Natural killer cell treated with Interleukin-12 subunit alpha and Interleukin-12 subunit beta and Interleukin-15 and Interleukin-18, amount 100 ng/mL, for 72 hours (primary cell): ENCODE data around the gene PIGR. TPM values are rescaled to one million over a fixed set of nuclear protein-coding genes. Genes with fewer than 3 reads are reported as not detected.

Experiments
- ATAC-seq, 2 donors: fragments of 150-1000 bp; cut with Tn5 transposase in 1 of 2; sonication (Bioruptor Pico), chemical (Tn5 transposase) in 1 of 2; 2 replicates each; pipeline ENCODE4 v1.10.0; 2021
- DNase-seq: peaks from one replicate; pipeline ENCODE4 v3.0.0; 2022; ENCODE audit warnings: low spot score
- H3K27ac Mint-ChIP-seq, 2 donors: 1 replicate in 1 of 2; 2 replicates in 1 of 2; pipeline ENCODE4 v1.8.0; 2022; ENCODE audit warnings: mixed read lengths in 2 of 2, mild to moderate bottlenecking in 1 of 2, moderate library complexity in 1 of 2
- H3K27me3 Mint-ChIP-seq, 2 donors: 1 replicate in 1 of 2; 2 replicates in 1 of 2; pipeline ENCODE4 v1.8.0; 2022; ENCODE audit warnings: mixed read lengths in 2 of 2
- H3K36me3 Mint-ChIP-seq: one replicate; pipeline ENCODE4 v1.8.0; 2022; ENCODE audit warnings: mixed read lengths
- H3K4me1 Mint-ChIP-seq, 2 donors: 1 replicate in 1 of 2; 2 replicates in 1 of 2; pipeline ENCODE4 v1.8.0; 2022; ENCODE audit warnings: low read depth in 2 of 2, mixed read lengths in 2 of 2, mild to moderate bottlenecking in 1 of 2
- H3K4me3 Mint-ChIP-seq: one replicate; pipeline ENCODE4 v1.8.0; 2022; ENCODE audit warnings: mixed read lengths
- H3K9me3 Mint-ChIP-seq: 2 replicates; pipeline ENCODE4 v1.8.0; 2022; ENCODE audit warnings: mixed read lengths
- total RNA-seq, 2 donors: library from RNA; stranded (reverse); gene quantifications; one replicate each; pipeline ENCODE4 v1.2.3, GENCODE V29; 2022

Gene PIGR
- total RNA-seq, 2 donors from 2014 or later, result 0.08 TPM; not detected in 1

DNA sequence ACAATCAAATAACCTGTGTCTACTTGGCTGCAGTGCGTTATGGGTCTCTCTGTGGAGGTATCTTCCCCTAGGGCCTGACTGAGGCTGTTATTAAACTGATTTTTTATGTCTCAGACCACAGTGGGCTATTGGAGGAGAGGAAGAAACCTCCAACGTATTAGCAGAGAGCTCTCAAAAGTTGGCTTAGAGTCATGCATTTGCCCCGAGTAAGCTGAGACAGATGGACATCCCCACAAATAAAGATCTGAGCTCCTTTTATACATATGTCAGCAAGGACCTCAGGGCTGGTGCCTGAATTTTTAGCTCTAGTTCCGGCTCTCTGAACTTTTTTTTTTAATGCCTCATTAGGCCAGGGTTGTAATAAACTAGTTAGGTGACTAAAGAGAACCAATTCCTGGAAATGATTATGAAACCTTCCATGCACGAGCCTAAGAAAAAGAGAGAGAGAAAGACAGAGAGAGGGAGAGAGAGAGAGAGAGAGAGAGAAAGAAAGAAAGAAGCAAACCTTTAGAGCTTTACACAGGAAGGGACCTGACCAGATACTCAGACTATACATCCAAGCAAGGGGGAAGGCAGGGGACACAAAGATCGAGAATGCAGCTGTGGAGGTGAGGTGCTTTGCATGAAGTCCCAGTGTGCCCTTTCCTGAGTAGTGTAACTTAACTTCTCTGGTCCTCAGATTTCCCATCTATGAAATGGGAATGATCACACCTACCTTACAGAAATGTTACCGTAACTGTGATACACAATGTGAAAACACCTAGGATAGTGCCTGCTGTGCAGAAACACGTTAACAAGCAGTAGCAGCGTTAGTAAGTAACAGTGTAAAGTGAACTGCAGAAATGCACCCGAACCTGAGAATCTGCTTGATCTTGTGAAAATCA, 8.4 kb upstream of the PIGR start:
- ATAC-seq, result no peak
- Mint-ChIP-seq H3K27ac (peak overlapping the region in 1 of 2 donors; percentile 42), H3K4me1 (peaks cover 7 to 17% of the 10 kb centered on the region in 2 donors), H3K27me3 (peaks cover 0 to 5% of the 10 kb centered on the region in 2 donors), H3K36me3 (no peaks in the 10 kb centered on the region), H3K9me3 (no peaks in the 10 kb centered on the region), H3K4me3 (peak overlapping the region; percentile 66)
- DNase-seq, result no peak

DNA sequence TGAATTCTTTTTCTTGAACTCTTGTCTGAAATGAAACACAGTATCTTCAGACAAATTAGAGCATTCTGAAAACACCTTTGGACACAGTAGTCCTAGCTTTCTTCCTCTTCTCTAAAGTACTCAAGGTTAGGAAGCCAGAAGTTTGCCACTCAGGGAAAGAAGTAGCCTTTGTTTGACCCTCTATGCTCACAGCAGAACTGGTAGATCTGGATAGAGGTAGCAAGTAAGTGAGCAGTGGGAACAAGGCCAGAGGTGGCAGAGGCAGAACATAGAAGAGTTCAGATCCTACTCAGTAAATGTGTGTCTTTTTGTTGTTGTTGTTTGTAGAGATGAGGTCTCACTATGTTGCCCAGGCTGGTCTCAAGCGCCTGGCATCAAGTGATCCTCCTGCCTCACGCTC, 7.4 kb upstream of the PIGR start:
- Mint-ChIP-seq H3K27me3 (peaks cover 0 to 7% of the 10 kb centered on the region in 2 donors), H3K27ac (no peak overlapping the region), H3K4me3 (no peak overlapping the region), H3K36me3 (no peaks in the 10 kb centered on the region), H3K9me3 (no peaks in the 10 kb centered on the region), H3K4me1 (peaks cover 7 to 17% of the 10 kb centered on the region in 2 donors)
- DNase-seq (no peak), ATAC-seq (no peak)

DNA sequence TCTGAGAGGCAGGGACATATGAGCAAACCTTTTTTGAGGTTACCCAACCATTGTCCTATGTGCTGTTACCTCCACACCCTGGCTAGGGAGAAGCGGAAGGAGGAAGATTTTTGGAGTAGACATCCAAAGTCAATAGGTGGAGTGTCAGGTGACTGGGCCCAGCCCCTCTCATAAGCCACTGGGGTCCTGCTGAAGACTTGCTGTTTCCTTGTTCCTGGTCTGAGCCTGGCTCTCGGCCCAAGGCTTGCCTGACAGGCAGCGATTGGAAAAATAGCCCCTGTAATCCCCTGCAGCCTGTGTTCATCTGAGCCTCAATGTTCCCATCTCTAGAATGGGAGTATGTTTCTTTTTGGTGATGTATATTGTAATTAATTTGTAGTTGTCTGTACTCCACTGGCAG, 6.9 kb upstream of the PIGR start:
- ATAC-seq (no peak), DNase-seq (no peak)
- Mint-ChIP-seq H3K27ac (no peak overlapping the region), H3K4me3 (no peak overlapping the region), H3K27me3 (peaks cover 0 to 7% of the 10 kb centered on the region in 2 donors), H3K4me1 (peaks cover 7 to 17% of the 10 kb centered on the region in 2 donors), H3K9me3 (no peaks in the 10 kb centered on the region), H3K36me3 (no peaks in the 10 kb centered on the region)

DNA sequence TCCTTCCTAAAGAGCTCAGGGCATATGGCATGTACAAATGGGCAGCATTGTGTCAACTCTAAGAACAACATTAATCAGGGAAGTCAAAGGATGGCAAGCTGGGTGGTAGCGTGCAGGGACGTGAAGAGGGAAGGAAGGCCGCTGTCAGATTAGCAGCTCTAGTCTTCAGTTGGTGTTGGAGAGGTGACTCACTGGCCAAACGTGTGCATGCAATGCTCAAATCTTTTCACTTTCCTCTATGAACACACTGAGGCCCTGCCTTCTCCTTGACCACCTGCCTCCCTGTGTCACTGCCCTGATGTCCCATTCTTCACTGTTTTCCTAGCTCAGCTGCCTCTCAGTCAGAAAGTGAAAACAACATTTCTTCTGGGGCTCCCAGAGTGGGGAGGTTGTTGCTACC, 5.9 kb upstream of the PIGR start:
- no peaks in the 10 kb centered on the region for H3K36me3 Mint-ChIP-seq
- no peak for DNase-seq
- H3K27me3 Mint-ChIP-seq, result peaks cover 0 to 7% of the 10 kb centered on the region in 2 donors
- no peaks in the 10 kb centered on the region for H3K9me3 Mint-ChIP-seq
- H3K4me3 Mint-ChIP-seq, result no peak overlapping the region
- H3K27ac Mint-ChIP-seq, result no peak overlapping the region
- no peak for ATAC-seq
- peaks cover 11 to 27% of the 10 kb centered on the region in 2 donors for H3K4me1 Mint-ChIP-seq

- no peak for DNase-seq
- no peaks in the 10 kb centered on the region for H3K36me3 Mint-ChIP-seq
- H3K9me3 Mint-ChIP-seq, result no peaks in the 10 kb centered on the region
- peaks cover 17 to 33% of the 10 kb centered on the region in 2 donors for H3K4me1 Mint-ChIP-seq
- no peak for ATAC-seq
- H3K27ac Mint-ChIP-seq, result no peak overlapping the region
- peaks cover 0 to 9% of the 10 kb centered on the region in 2 donors for H3K27me3 Mint-ChIP-seq
- no peak overlapping the region for H3K4me3 Mint-ChIP-seq
Measured at GRCh38 chr1:206951318-206952100, 5.2 kb upstream of the PIGR start.

DNA sequence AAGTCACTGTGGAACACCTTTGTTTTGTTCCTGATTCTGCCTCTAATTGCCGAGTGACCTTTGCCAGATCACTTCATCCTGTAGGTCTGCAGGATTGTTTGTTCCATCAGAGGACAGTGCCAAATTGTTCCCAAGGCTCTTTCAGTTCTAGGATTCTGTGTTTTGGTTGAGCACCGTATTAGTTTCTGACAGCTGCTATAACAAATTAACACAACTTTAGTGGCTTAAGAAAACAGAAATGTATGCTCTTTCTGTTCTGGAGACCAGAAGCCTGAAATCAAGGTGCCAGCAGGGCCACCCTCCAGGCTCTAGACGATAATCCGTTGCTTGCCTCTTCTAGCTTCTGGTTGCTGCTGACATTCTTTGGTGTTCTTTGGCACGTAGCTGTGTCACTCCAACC, 3.4 kb upstream of the PIGR start:
- Mint-ChIP-seq H3K27ac (no peak overlapping the region), H3K4me1 (peaks cover 24 to 29% of the 10 kb centered on the region in 2 donors), H3K27me3 (peaks cover 0 to 9% of the 10 kb centered on the region in 2 donors), H3K9me3 (no peaks in the 10 kb centered on the region), H3K4me3 (no peak overlapping the region), H3K36me3 (no peaks in the 10 kb centered on the region)
- DNase-seq (no peak), ATAC-seq (no peak)

DNA sequence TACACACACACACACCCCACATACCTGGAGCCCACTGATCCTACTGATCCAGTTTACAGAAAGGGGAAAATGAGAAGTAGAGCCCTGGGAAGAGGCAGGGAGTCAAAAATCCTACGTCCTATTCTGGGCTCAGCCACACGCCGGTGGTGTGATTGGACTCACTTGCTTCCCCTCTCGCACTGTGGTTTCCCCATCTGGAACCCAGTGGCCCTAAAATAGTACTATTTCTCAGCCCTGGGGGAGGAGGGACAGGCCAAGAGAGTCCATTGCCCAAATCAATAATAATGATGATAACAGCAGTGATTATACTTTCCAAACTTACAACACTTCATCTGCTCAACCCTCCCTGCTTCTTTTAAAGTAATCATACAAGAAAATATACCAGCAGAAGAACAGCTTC, 2.9 kb upstream of the PIGR start:
- H3K4me1 Mint-ChIP-seq, result peaks cover 25 to 29% of the 10 kb centered on the region in 2 donors
- H3K36me3 Mint-ChIP-seq, result no peaks in the 10 kb centered on the region
- ATAC-seq, result no peak
- peaks cover 0 to 9% of the 10 kb centered on the region in 2 donors for H3K27me3 Mint-ChIP-seq
- no peak for DNase-seq
- H3K27ac Mint-ChIP-seq, result no peak overlapping the region
- no peaks in the 10 kb centered on the region for H3K9me3 Mint-ChIP-seq
- H3K4me3 Mint-ChIP-seq, result no peak overlapping the region

GRCh38 chr1:206947255-206947654, 989 bp upstream of the PIGR start:
- no peak overlapping the region for H3K4me3 Mint-ChIP-seq
- H3K27ac Mint-ChIP-seq, result no peak overlapping the region
- no peaks in the 10 kb centered on the region for H3K9me3 Mint-ChIP-seq
- peaks cover 0 to 6% of the 10 kb centered on the region in 2 donors for H3K27me3 Mint-ChIP-seq
- peaks cover 29 to 35% of the 10 kb centered on the region in 2 donors for H3K4me1 Mint-ChIP-seq
- ATAC-seq (no peak), DNase-seq (no peak)
- no peaks in the 10 kb centered on the region for H3K36me3 Mint-ChIP-seq

- no peak for ATAC-seq
- Mint-ChIP-seq H3K9me3 (no peaks in the 10 kb centered on the region), H3K27ac (no peak overlapping the region)
Measured at GRCh38 chr1:206945779-206946178, 487 bp downstream of the PIGR start.

DNA sequence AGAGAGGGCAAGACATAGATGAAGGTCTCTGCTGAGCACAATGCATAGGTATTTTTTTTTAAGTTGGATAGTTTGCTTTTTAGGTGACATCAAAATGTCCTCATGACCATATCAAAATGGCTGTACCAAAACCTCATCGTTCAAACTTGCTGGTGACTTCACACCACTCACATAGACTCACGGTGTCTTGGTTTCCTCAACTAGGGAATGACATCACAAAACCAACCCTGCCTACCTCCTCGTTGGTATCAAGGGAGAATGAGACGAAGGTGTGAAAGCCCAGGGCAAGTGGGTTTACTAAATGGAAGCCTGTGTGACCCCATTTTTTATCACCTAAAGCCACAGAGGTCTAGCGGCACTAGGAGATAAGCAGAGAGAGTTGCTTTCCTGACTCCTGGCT, 1.6 kb downstream of the PIGR start:
- H3K27ac Mint-ChIP-seq, result no peak overlapping the region
- DNase-seq, result no peak
- peaks cover 29 to 35% of the 10 kb centered on the region in 2 donors for H3K4me1 Mint-ChIP-seq
- peaks cover 0 to 4% of the 10 kb centered on the region in 2 donors for H3K27me3 Mint-ChIP-seq
- H3K4me3 Mint-ChIP-seq, result no peak overlapping the region
- ATAC-seq, result peak; percentile 36 to 48
- no peaks in the 10 kb centered on the region for H3K36me3 Mint-ChIP-seq
- H3K9me3 Mint-ChIP-seq, result no peaks in the 10 kb centered on the region

More at GRCh38 chr1:206945779-206946178, 487 bp downstream of the PIGR start:
- Mint-ChIP-seq H3K36me3 (no peaks in the 10 kb centered on the region), H3K4me1 (peaks cover 29 to 35% of the 10 kb centered on the region in 2 donors), H3K27me3 (peaks cover 0 to 6% of the 10 kb centered on the region in 2 donors), H3K4me3 (no peak overlapping the region)
- DNase-seq, result no peak

DNA sequence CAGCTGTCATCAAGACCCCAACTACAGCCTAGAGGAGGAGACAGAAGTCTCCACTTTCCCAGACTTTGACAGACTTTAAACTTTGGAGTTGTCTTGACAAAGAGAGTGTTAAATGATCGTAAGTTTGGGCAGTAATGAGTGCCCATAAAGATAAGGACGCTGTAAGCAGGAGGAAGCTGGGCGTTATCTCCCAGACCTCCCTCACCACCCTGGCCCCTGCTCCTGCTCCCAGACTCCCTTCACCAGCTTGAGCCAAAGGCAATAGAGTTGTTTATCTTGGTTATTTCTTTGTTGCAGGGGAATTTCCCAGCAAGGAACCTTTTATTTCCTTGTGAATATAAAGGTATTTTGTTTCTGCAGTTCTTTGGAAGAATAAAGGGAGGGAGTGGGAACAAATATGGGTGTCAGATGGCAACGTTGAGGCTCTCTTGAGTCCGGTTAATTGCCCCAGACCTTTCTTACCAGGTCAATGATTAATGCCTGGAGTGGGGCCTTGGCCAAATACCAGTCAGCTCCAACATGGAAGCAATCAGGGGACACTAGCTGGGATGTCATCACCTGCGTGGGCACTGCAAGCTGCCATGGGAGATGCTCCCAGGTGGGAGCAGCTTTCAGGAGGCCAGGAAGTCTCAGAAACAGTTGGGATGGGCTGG, 4.4 kb downstream of the PIGR start:
- no peak overlapping the region for H3K27ac Mint-ChIP-seq
- no peaks in the 10 kb centered on the region for H3K9me3 Mint-ChIP-seq
- no peaks in the 10 kb centered on the region for H3K36me3 Mint-ChIP-seq
- no peak for ATAC-seq
- DNase-seq, result no peak
- H3K4me1 Mint-ChIP-seq, result peaks cover 22 to 23% of the 10 kb centered on the region in 2 donors
- no peak overlapping the region for H3K4me3 Mint-ChIP-seq
- H3K27me3 Mint-ChIP-seq, result peaks cover 0 to 2% of the 10 kb centered on the region in 2 donors

DNA sequence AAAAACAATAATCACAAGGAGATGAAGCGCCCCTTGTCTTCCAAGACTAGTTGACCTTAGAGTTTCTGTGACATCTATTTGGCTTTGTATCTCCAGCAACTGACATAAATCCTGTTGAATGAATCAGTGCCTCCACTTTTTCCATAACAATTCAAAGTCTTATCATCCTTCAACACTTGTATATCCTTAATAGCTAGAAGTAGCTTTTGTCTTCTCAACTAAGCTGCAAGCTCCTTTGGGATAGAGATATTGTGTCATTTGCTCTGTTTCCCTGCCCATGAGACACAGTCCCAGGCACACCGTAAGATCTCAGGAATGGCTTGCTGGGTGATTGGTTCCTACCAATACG, 5.7 kb downstream of the PIGR start:
- DNase-seq, result no peak
- H3K27ac Mint-ChIP-seq, result no peak overlapping the region
- no peaks in the 10 kb centered on the region for H3K27me3 Mint-ChIP-seq
- H3K9me3 Mint-ChIP-seq, result no peaks in the 10 kb centered on the region
- no peaks in the 10 kb centered on the region for H3K36me3 Mint-ChIP-seq
- no peak for ATAC-seq
- H3K4me1 Mint-ChIP-seq, result peaks cover 14 to 15% of the 10 kb centered on the region in 2 donors
- no peak overlapping the region for H3K4me3 Mint-ChIP-seq

DNA sequence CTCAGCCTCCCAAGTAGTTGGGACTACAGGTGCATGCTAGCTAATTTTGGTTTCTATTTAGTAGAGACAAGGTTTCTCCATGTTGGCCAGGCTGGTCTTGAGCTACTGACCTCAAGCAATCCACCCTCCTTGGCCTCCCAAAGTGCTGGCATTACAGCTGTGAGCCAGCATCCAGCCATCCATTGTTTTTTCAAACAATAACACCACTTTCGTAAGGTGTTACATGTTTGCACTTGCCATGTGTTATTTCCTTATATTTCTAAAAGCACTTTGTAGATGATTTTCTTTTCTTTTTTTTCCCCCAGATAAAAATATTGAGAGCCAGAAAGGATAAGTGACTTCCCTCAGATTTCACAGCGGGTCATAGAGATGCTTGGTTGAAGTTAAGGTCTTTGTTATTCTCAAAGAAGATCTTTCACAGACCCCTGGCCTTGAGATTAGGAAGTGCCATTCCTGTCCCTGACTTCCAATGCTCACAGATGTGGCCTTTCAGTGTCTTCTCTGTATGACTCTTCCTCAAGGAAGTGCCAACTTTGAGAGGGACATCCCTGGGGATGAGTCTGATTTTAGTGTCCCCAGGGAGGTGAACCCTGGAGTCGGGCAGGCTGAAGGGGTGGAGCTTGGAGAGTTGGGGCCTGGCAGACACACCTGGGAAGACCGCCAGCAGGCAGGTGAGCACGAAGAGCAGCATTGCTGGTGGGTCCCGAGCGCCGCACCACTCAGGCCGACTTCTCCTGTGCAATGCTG, 6.3 kb downstream of the PIGR start:
- Mint-ChIP-seq H3K27ac (no peak overlapping the region), H3K4me3 (no peak overlapping the region), H3K9me3 (no peaks in the 10 kb centered on the region), H3K36me3 (no peaks in the 10 kb centered on the region), H3K4me1 (peaks cover 11 to 12% of the 10 kb centered on the region in 2 donors), H3K27me3 (no peaks in the 10 kb centered on the region)
- ATAC-seq, result no peak
- no peak for DNase-seq
